MM.1S (cell line): ENCODE data around the gene TJP2.

Experiments
- EZH2 ChIP-seq: fragments of 300-600 bp; sonication (generic); optimal IDR thresholded peaks from 2 replicates; pipeline ENCODE3; 2017; ENCODE audit warnings: low read depth, mild to moderate bottlenecking, antibody characterized with exemption, low read length, mixed read lengths
- TF ChIP-seq, protein P1 (sequence below): fragments of 300-600 bp; sonication (generic); IDR thresholded peaks from 2 replicates; pipeline ENCODE4 v1.5.1; 2016; ENCODE audit warnings: antibody characterized with exemption, low read length, mixed read lengths

DNA sequence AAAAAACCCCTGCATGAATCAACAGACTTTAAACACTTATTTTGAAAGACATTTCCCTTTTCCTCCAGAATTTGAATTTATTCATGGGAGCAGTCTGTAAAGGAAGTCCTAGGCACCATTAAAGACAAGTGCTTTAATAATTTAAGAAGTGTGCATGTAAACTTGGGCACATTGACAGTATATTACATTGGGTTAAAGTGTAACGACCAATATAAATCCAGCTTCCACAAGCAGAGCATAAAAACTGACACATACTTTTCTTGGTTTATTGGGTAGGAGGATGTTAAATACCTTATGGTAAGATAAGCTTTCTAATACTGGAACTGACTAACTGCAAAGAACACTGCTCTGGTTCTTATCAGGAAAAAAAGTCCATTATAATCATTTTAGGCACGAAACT, 149.8 kb downstream of the TJP2 start:
- no peak for TF ChIP-seq EZH2
- TF ChIP-seq, protein P1, sequence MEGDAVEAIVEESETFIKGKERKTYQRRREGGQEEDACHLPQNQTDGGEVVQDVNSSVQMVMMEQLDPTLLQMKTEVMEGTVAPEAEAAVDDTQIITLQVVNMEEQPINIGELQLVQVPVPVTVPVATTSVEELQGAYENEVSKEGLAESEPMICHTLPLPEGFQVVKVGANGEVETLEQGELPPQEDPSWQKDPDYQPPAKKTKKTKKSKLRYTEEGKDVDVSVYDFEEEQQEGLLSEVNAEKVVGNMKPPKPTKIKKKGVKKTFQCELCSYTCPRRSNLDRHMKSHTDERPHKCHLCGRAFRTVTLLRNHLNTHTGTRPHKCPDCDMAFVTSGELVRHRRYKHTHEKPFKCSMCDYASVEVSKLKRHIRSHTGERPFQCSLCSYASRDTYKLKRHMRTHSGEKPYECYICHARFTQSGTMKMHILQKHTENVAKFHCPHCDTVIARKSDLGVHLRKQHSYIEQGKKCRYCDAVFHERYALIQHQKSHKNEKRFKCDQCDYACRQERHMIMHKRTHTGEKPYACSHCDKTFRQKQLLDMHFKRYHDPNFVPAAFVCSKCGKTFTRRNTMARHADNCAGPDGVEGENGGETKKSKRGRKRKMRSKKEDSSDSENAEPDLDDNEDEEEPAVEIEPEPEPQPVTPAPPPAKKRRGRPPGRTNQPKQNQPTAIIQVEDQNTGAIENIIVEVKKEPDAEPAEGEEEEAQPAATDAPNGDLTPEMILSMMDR = no peak
